ENCODE results near the gene BSDC1. TPM values are rescaled to one million over a fixed set of nuclear protein-coding genes. Genes with fewer than 3 reads are reported as not detected.

The BSDC1 gene
- total RNA-seq, 4 donors from 2014 or later = 57.3 to 67.9 (median 63.4) TPM

- Histone ChIP-seq H3K9me3 (no peaks in the 10 kb centered on the region), H3K36me3 (peaks cover 0 to 33% (median 17%) of the 10 kb centered on the region in 4 donors), H3K4me1 (peaks cover 22 to 50% (median 44%) of the 10 kb centered on the region in 4 donors), H3K4me3 (peak overlapping the region; percentile 71 to 90 (median 80)), H3K27ac (replicated peaks in 1 of 4) (peak overlapping the region; percentile 89 to 96 (median 90)), H3K27me3 (no peaks in the 10 kb centered on the region)
- DNase-seq (ENCODE audit: extremely low spot score) = no peak
- intact Hi-C loops (cut with DNase I) = no loop called here
- WGBS = under 1% methylated on average over 13 of the region's 14 CpGs
- TF ChIP-seq POLR2A (IDR thresholded peaks at IDR 0.05; ENCODE audit: low read depth) (no peak), POLR2AphosphoS5 (IDR thresholded peaks at IDR 0.05) (no peak), EP300 (IDR thresholded peaks at IDR 0.05) (no peak), CTCF (IDR thresholded peaks at IDR 0.05) (no peak)
Observed at GRCh38 chr1:32394890-32395432, 720 bp upstream of the BSDC1 start.

GRCh38 chr1:32393832-32394140 lies 455 bp downstream of the BSDC1 start:
- H3K27ac ChIP-seq (replicated peaks in 1 of 4) = peak overlapping the region; percentile 89 to 96 (median 90)
- intact Hi-C loops (cut with DNase I) = no loop called here
- TF ChIP-seq CTCF (IDR thresholded peaks at IDR 0.05) (no peak), POLR2A (IDR thresholded peaks at IDR 0.05; ENCODE audit: low read depth) (no peak), EP300 (IDR thresholded peaks at IDR 0.05) (no peak), POLR2AphosphoS5 (IDR thresholded peaks at IDR 0.05) (no peak)
- no peaks in the 10 kb centered on the region for H3K27me3 ChIP-seq
- peak overlapping the region; percentile 71 to 90 (median 80) for H3K4me3 ChIP-seq
- H3K9me3 ChIP-seq = no peaks in the 10 kb centered on the region
- under 1% methylated on average over 13 of the region's 15 CpGs for WGBS
- peaks cover 5 to 45% (median 28%) of the 10 kb centered on the region in 4 donors for H3K36me3 ChIP-seq
- peaks cover 22 to 58% (median 47%) of the 10 kb centered on the region in 4 donors for H3K4me1 ChIP-seq
- DNase-seq (ENCODE audit: extremely low spot score) = no peak

GRCh38 chr1:32393136-32393535 lies 1.1 kb downstream of the BSDC1 start:
- peaks cover 22 to 58% (median 48%) of the 10 kb centered on the region in 4 donors for H3K4me1 ChIP-seq
- TF ChIP-seq CTCF (IDR thresholded peaks at IDR 0.05) (no peak), POLR2AphosphoS5 (IDR thresholded peaks at IDR 0.05) (no peak), POLR2A (IDR thresholded peaks at IDR 0.05; ENCODE audit: low read depth) (no peak), EP300 (IDR thresholded peaks at IDR 0.05) (no peak)
- peak overlapping the region; percentile 89 to 96 (median 90) for H3K27ac ChIP-seq (replicated peaks in 1 of 4)
- H3K4me3 ChIP-seq = peak overlapping the region; percentile 71 to 90 (median 80)
- H3K36me3 ChIP-seq = peaks cover 5 to 51% (median 34%) of the 10 kb centered on the region in 4 donors
- 64% methylated on average over 1 of the region's 1 CpG for WGBS
- H3K27me3 ChIP-seq = no peaks in the 10 kb centered on the region
- no peaks in the 10 kb centered on the region for H3K9me3 ChIP-seq
- intact Hi-C loops (cut with DNase I) = no loop called here
- no peak for DNase-seq (ENCODE audit: extremely low spot score)

GRCh38 chr1:32392325-32392724 lies 1.9 kb downstream of the BSDC1 start:
- H3K36me3 ChIP-seq = peaks cover 11 to 59% (median 40%) of the 10 kb centered on the region in 4 donors
- TF ChIP-seq EP300 (IDR thresholded peaks at IDR 0.05) (no peak), POLR2AphosphoS5 (IDR thresholded peaks at IDR 0.05) (no peak), POLR2A (IDR thresholded peaks at IDR 0.05; ENCODE audit: low read depth) (no peak)
- DNase-seq (ENCODE audit: extremely low spot score) = no peak
- intact Hi-C loops (cut with DNase I) = no loop called here
- no peaks in the 10 kb centered on the region for H3K9me3 ChIP-seq
- 53% methylated on average over 3 of the region's 3 CpGs for WGBS
- peaks cover 22 to 58% (median 48%) of the 10 kb centered on the region in 4 donors for H3K4me1 ChIP-seq
- no peak overlapping the region for H3K27ac ChIP-seq (replicated peaks in 1 of 4)
- H3K4me3 ChIP-seq = peak overlapping the region in 1 of 4 donors; percentile 71
- H3K27me3 ChIP-seq = no peaks in the 10 kb centered on the region

DNA sequence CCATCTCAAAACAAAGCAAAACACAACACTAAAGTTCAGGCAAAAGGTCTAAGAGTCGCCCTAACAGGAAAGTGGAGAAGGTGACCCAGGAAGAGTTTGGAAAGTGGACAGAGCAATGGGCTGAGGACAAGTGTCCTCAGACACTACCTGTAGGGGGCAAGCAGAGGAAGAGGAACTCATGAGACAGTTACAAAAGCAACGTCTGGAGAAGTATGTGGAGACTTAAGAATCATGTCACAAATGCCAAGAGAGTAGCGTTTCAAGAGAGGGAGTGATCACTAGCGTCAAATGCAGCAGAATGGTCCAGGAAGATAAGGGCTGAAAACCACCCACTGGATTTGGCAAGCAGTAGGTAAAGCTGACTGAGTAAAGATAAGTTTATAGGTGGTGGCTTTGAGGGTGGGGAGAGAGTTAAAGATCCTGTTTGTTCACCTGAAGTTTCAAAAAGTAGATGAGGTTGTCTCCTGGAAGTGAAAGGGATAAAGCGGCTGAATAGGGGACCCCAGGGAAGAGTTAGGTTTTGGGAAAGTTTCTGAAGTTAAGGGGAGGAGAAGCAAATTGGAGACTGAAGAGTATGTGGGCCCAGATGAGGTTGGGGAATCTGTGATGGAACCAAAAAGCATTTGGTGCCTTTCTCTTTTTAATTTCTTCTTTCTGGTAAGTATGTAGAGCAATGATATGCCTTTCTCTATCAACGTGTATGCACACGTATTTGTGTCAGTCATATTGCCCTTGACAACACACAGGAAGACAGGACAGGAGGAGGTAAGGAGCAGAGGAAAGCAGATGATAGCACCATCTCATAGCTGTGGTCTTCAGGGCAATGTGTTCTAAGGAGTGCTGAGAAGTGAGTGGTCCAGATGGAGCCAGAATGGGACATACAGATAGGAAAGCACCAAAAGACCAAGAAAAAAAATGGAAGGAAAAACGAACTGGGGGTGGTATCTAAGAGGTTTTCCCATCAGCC lies 3.1 kb downstream of the BSDC1 start:
- Histone ChIP-seq H3K4me1 (peaks cover 22 to 58% (median 48%) of the 10 kb centered on the region in 4 donors), H3K9me3 (no peaks in the 10 kb centered on the region), H3K36me3 (peaks cover 21 to 71% (median 50%) of the 10 kb centered on the region in 4 donors), H3K4me3 (no peak overlapping the region), H3K27ac (replicated peaks in 1 of 4) (no peak overlapping the region), H3K27me3 (no peaks in the 10 kb centered on the region)
- intact Hi-C loops (cut with DNase I) = no loop called here
- 72% methylated on average over 8 of the region's 8 CpGs for WGBS
- no peak for DNase-seq (ENCODE audit: extremely low spot score)
- TF ChIP-seq POLR2AphosphoS5 (IDR thresholded peaks at IDR 0.05) (no peak), CTCF (IDR thresholded peaks at IDR 0.05) (no peak), EP300 (IDR thresholded peaks at IDR 0.05) (no peak), POLR2A (IDR thresholded peaks at IDR 0.05; ENCODE audit: low read depth) (no peak)
